ENCODE measurements around the gene GPER1. TPM values are rescaled to one million over a fixed set of nuclear protein-coding genes. Genes with fewer than 3 reads are reported as not detected.

Gene GPER1
- total RNA-seq, 2 experiments from 2014 or later = 34.9 to 75.9 TPM

- Histone ChIP-seq H3K27ac (ENCODE audit: low read depth, low read length, poor library complexity, severe bottlenecking) (no peak overlapping the region), H2AFZ (ENCODE audit: low read length) (no peak overlapping the region), H3K4me2 (ENCODE audit: low read length) (no peak overlapping the region), H3K36me3 (ENCODE audit: insufficient read depth, low read length) (peaks cover 66% of the 10 kb centered on the region), H3K9me2 (ENCODE audit: insufficient read depth, low read length) (no peaks in the 10 kb centered on the region), H3K9me3 (ENCODE audit: low read length) (no peaks in the 10 kb centered on the region), H3K4me1 (ENCODE audit: insufficient read depth, low read length, poor library complexity, severe bottlenecking) (peaks cover 17% of the 10 kb centered on the region), H4K20me1 (ENCODE audit: insufficient read depth, low read length) (no peaks in the 10 kb centered on the region), H3K79me2 (ENCODE audit: insufficient read depth, low read depth, low read length) (peaks cover 19% of the 10 kb centered on the region), H3K4me3 (ENCODE audit: low read depth, low read length, poor library complexity, severe bottlenecking) (no peak overlapping the region)
- TF ChIP-seq, protein P1, sequence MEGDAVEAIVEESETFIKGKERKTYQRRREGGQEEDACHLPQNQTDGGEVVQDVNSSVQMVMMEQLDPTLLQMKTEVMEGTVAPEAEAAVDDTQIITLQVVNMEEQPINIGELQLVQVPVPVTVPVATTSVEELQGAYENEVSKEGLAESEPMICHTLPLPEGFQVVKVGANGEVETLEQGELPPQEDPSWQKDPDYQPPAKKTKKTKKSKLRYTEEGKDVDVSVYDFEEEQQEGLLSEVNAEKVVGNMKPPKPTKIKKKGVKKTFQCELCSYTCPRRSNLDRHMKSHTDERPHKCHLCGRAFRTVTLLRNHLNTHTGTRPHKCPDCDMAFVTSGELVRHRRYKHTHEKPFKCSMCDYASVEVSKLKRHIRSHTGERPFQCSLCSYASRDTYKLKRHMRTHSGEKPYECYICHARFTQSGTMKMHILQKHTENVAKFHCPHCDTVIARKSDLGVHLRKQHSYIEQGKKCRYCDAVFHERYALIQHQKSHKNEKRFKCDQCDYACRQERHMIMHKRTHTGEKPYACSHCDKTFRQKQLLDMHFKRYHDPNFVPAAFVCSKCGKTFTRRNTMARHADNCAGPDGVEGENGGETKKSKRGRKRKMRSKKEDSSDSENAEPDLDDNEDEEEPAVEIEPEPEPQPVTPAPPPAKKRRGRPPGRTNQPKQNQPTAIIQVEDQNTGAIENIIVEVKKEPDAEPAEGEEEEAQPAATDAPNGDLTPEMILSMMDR (conservative IDR thresholded peaks at IDR 0.05; ENCODE audit: low read length) = no peak
- TF ChIP-seq EZH2phosphoT487 (IDR thresholded peaks at IDR 0.05; ENCODE audit: borderline replicate concordance, low read depth, low read length) = no peak
- intact Hi-C loops (cut with micrococcal nuclease; ENCODE audit: unreplicated experiment) = no loop called here
- BruUV-seq (replicated peaks) = TSS peak; percentile 63
- POLR2A ChIA-PET = interaction anchor here (0.7 to 0.9 kb wide), 2 partner anchors 67 to 938 kb away, joined by 3 to 5 read pairs; no protein-coding TSS in a partner anchor
- CTCF ChIA-PET (ENCODE audit: unreplicated experiment) = interaction anchor here (0.5 kb wide), 1 partner anchor 50 kb away, joined by 3 read pairs; no protein-coding TSS in a partner anchor
- DNase-seq (ENCODE audit: low spot score) = no peak
These were observed 5.0 kb downstream of the GPER1 start for GRCh38 chr7:1092806-1093501.

- Histone ChIP-seq H3K4me2 (ENCODE audit: low read length) (no peak overlapping the region), H3K79me2 (ENCODE audit: insufficient read depth, low read depth, low read length) (peaks cover 14% of the 10 kb centered on the region; the same call in 1 of the 2 replicates), H3K27ac (ENCODE audit: low read depth, low read length, poor library complexity, severe bottlenecking) (no peak overlapping the region), H3K9me2 (ENCODE audit: insufficient read depth, low read length) (no peaks in the 10 kb centered on the region), H3K4me1 (ENCODE audit: insufficient read depth, low read length, poor library complexity, severe bottlenecking) (peaks cover 15% of the 10 kb centered on the region), H4K20me1 (ENCODE audit: insufficient read depth, low read length) (no peaks in the 10 kb centered on the region), H2AFZ (ENCODE audit: low read length) (no peak overlapping the region), H3K4me3 (ENCODE audit: low read depth, low read length, poor library complexity, severe bottlenecking) (no peak overlapping the region), H3K36me3 (ENCODE audit: insufficient read depth, low read length) (peaks cover 66% of the 10 kb centered on the region), H3K9me3 (ENCODE audit: low read length) (no peaks in the 10 kb centered on the region)
- ChIA-PET CTCF (ENCODE audit: unreplicated experiment) (interaction anchor here (0.5 kb wide), 1 partner anchor 50 kb away, joined by 3 read pairs; no protein-coding TSS in a partner anchor), POLR2A (interaction anchor here (0.7 kb wide), 1 partner anchor 939 kb away, joined by 5 read pairs; no protein-coding TSS in a partner anchor)
- no peak for DNase-seq (ENCODE audit: low spot score)
- no peak for TF ChIP-seq EZH2phosphoT487 (IDR thresholded peaks at IDR 0.05; ENCODE audit: borderline replicate concordance, low read depth, low read length)
- TF ChIP-seq, protein P1 (conservative IDR thresholded peaks at IDR 0.05; ENCODE audit: low read length) = no peak
- intact Hi-C loops (cut with micrococcal nuclease; ENCODE audit: unreplicated experiment) = no loop called here
- BruUV-seq (replicated peaks) = no TSS peak
These were observed 5.6 kb downstream of the GPER1 start for GRCh38 chr7:1093502-1093843.

DNA sequence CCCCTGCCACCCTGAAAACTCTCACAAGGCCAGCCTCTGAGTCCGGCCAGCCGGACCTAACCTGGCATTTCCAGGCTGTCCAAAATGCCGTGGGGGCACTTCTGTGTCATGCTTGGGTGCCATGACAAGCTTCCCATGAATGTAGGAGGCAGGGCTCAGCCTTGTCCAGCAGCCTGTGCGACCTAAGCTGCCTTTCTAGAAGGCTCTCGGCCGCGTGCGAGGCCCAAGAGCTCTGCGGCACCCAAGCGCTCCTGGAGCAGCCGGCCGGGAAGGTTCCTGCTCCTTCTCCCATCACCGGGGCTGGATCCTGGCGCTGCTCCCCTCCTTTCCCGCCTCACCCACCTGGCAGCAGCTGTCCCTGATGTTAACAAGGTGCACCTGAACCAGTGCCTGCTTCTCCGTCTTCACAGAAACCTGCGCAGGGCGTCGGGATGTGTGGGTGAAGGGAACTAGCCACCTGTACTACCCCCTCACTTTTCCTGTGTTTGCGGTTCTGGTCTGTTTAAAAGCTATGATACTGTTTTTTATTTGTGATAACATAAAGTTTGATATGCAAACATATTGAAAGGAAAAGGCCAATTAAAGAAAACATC, 6.1 kb downstream of the GPER1 start:
- intact Hi-C loops (cut with micrococcal nuclease; ENCODE audit: unreplicated experiment) = no loop called here
- H4K20me1 ChIP-seq (ENCODE audit: insufficient read depth, low read length) = no peaks in the 10 kb centered on the region
- H3K79me2 ChIP-seq (ENCODE audit: insufficient read depth, low read depth, low read length) = peaks cover 8% of the 10 kb centered on the region; the same call in 1 of the 2 replicates
- no peak for TF ChIP-seq EZH2phosphoT487 (IDR thresholded peaks at IDR 0.05; ENCODE audit: borderline replicate concordance, low read depth, low read length)
- TF ChIP-seq, protein P1 (conservative IDR thresholded peaks at IDR 0.05; ENCODE audit: low read length) = no peak
- POLR2A ChIA-PET = interaction anchor here (0.7 to 1.6 kb wide), 2 partner anchors 9 to 939 kb away, joined by 5 to 7 read pairs; no protein-coding TSS in a partner anchor
- H3K36me3 ChIP-seq (ENCODE audit: insufficient read depth, low read length) = peaks cover 64% of the 10 kb centered on the region
- H3K4me3 ChIP-seq (ENCODE audit: low read depth, low read length, poor library complexity, severe bottlenecking) = no peak overlapping the region
- no TSS peak for BruUV-seq (replicated peaks)
- no peak overlapping the region for H3K4me2 ChIP-seq (ENCODE audit: low read length)
- H3K4me1 ChIP-seq (ENCODE audit: insufficient read depth, low read length, poor library complexity, severe bottlenecking) = peaks cover 15% of the 10 kb centered on the region
- H3K9me2 ChIP-seq (ENCODE audit: insufficient read depth, low read length) = no peaks in the 10 kb centered on the region
- H3K27ac ChIP-seq (ENCODE audit: low read depth, low read length, poor library complexity, severe bottlenecking) = no peak overlapping the region
- no peak overlapping the region for H2AFZ ChIP-seq (ENCODE audit: low read length)
- H3K9me3 ChIP-seq (ENCODE audit: low read length) = no peaks in the 10 kb centered on the region
- no peak for DNase-seq (ENCODE audit: low spot score)
- CTCF ChIA-PET (ENCODE audit: unreplicated experiment) = no interaction called here

All from OCI-LY7 (cell line).